HG03575 (cell line): ENCODE results near the gene GTPBP8.
"Not testable (repeated sequence)": the region's sequence is repeated elsewhere in the genome, so short reads cannot be mapped to it uniquely, and the experiment has no call there.

Experiments
- ATAC-seq: cut with Tn5 transposase; IDR thresholded peaks from one replicate; pipeline ENCODE4 v1.9.1; 2021; ENCODE audit not compliant: unreplicated experiment, insufficient number of reproducible peaks, low FRiP score; ENCODE audit errors: extremely low read depth

Gene GTPBP8

DNA sequence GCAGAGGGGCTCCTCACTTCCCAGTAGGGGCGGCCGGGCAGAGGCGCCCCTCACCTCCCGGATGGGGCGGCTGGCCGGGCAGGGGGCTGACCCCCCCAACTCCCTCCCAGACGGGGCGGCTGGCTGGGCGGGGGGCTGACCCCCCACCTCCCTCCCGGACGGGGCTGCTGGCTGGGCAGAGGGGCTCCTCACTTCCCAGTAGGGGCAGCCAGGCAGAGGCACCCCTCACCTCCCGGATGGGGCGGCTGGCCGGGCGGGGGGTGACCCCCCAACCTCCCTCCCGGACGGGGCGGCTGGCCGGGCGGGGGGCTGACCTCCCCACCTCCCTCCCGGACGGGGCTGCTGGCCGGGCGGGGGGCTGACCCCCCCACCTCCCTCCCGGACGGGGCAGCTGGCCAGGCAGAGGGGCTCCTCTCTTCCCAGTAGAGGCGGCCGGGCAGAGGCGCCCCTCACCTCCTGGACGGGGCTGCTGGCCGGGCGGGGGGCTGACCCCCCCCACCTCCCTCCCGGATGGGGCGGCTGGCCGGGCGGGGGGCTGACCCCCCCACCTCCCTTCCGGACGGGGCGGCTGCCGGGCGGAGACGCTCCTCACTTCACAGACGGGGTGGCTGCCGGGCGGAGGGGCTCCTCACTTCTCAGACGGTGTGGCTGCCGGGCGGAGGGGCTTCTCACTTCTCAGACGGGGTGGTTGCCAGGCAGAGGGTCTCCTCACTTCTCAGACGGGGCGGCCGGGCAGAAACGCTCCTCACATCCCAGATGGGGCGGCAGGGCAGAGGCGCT is 55.6 kb downstream of the GTPBP8 start:
- ATAC-seq = not testable (repeated sequence)

DNA sequence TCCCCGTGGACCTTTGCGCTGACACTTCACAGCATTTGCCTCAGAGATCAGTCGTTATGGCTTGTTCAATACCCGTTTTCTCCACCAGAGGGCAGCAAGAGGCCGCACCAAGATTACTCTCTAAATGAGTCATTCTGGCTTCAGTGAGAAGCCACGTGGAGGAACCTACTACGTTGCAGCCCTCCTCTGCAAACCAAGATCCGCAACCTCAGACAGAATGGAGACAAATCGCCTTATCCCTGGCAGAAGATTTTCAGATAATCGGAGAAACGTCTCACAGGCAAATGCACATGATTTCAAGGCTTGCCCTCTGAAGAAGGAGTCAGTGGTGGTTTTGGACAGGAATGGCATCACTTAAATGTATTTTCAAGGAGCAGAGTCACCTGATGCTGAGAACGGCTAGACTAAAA is 60.5 kb downstream of the GTPBP8 start:
- peak; percentile 73 for ATAC-seq
